Hepatocyte (in vitro differentiated cells): ENCODE results near the gene ROR1.

Source experiments
- EZH2 ChIP-seq: fragments of 200-600 bp; sonication (generic); IDR thresholded peaks from 2 replicates; pipeline ENCODE4 v1.6.1; 2016; ENCODE audit warnings: antibody characterized with exemption, mild to moderate bottlenecking, borderline replicate concordance
- EZH2phosphoT487 ChIP-seq: fragments of 200-600 bp; sonication (generic); IDR thresholded peaks from one replicate; pipeline ENCODE4 v1.6.1; 2018; ENCODE audit warnings: antibody characterized with exemption, mild to moderate bottlenecking, low read depth, moderate library complexity; ENCODE audit not compliant: unreplicated experiment, severe bottlenecking
- TF ChIP-seq, protein P1 (sequence below): fragments of 200-600 bp; sonication (generic); IDR thresholded peaks from 2 replicates; pipeline ENCODE4 v1.5.1; 2016; ENCODE audit warnings: antibody characterized with exemption, mild to moderate bottlenecking; ENCODE audit not compliant: poor library complexity

- TF ChIP-seq, protein P1, sequence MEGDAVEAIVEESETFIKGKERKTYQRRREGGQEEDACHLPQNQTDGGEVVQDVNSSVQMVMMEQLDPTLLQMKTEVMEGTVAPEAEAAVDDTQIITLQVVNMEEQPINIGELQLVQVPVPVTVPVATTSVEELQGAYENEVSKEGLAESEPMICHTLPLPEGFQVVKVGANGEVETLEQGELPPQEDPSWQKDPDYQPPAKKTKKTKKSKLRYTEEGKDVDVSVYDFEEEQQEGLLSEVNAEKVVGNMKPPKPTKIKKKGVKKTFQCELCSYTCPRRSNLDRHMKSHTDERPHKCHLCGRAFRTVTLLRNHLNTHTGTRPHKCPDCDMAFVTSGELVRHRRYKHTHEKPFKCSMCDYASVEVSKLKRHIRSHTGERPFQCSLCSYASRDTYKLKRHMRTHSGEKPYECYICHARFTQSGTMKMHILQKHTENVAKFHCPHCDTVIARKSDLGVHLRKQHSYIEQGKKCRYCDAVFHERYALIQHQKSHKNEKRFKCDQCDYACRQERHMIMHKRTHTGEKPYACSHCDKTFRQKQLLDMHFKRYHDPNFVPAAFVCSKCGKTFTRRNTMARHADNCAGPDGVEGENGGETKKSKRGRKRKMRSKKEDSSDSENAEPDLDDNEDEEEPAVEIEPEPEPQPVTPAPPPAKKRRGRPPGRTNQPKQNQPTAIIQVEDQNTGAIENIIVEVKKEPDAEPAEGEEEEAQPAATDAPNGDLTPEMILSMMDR: no peak
- TF ChIP-seq EZH2 (no peak), EZH2phosphoT487 (no peak)
Measured at GRCh38 chr1:63752176-63752575, 21.6 kb upstream of the ROR1 start.
